NT2/D1 (cell line): ENCODE results near the gene KHDRBS1.

ENCODE experiments used
- SUZ12 ChIP-seq: IDR thresholded peaks from 2 replicates; pipeline ENCODE4 v1.6.1; 2011; ENCODE audit not compliant: insufficient read length, insufficient read depth; ENCODE audit errors: extremely low read depth
- YY1 ChIP-seq: IDR thresholded peaks from 2 replicates; pipeline ENCODE4 v1.6.1; 2011; ENCODE audit not compliant: insufficient read length, insufficient read depth
- ZNF274 ChIP-seq: IDR thresholded peaks from 2 replicates; pipeline ENCODE4 v1.6.1; 2011; ENCODE audit warnings: mild to moderate bottlenecking, low read depth, low read length

DNA sequence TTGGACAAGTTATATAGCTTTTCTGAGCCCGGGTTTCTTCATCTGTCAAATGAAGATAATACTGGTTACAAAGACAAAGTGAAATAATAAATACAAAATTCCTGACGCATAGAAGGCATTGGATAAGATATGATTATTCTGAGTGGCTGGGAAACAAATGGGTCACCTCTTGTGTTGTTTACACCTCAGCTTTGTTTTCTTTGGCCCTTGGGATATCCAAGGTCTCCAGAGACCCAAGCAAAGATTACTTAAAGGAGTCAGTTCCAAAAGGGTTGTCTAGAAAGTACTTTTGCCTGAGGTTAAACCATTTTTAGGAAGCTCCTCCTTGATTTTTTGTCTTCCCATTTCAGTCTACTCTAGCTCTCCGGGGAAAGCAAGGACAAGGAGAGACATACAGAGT, 9.7 kb downstream of the KHDRBS1 start:
- TF ChIP-seq ZNF274 (no peak), YY1 (no peak), SUZ12 (no peak)
